ENCODE data around the gene KRTAP12-1.
"Not testable (repeated sequence)": the region's sequence is repeated elsewhere in the genome, so short reads cannot be mapped to it uniquely, and the experiment has no call there.

Gene KRTAP12-1

GRCh38 chr21:44696572-44696971, 14.6 kb upstream of the KRTAP12-1 start:
- no peaks in the 10 kb centered on the region for H3K4me1 ChIP-seq
- peaks cover 81% of the 10 kb centered on the region for H3K27me3 ChIP-seq

GRCh38 chr21:44695641-44696040, 13.7 kb upstream of the KRTAP12-1 start:
- H3K9me3 ChIP-seq, result no peaks in the 10 kb centered on the region
- H3K36me3 ChIP-seq, result no peaks in the 10 kb centered on the region
- TF ChIP-seq CTCF (IDR thresholded peaks at IDR 0.05; ENCODE audit: low read depth, low read length), result no peak
- no peak overlapping the region for H3K4me3 ChIP-seq (ENCODE audit: low read depth, low read length)
- H3K27me3 ChIP-seq, result peaks cover 77% of the 10 kb centered on the region
- DNase-seq, result no peak
- H3K4me1 ChIP-seq, result no peaks in the 10 kb centered on the region

More at GRCh38 chr21:44696572-44696971, 14.6 kb upstream of the KRTAP12-1 start:
- no peak for DNase-seq
- Histone ChIP-seq H3K4me3 (ENCODE audit: low read depth, low read length) (no peak overlapping the region), H3K36me3 (no peaks in the 10 kb centered on the region), H3K9me3 (no peaks in the 10 kb centered on the region)
- no peak for TF ChIP-seq CTCF (IDR thresholded peaks at IDR 0.05; ENCODE audit: low read depth, low read length)

GRCh38 chr21:44695184-44695583, 13.2 kb upstream of the KRTAP12-1 start:
- TF ChIP-seq CTCF (IDR thresholded peaks at IDR 0.05; ENCODE audit: low read depth, low read length), result no peak
- Histone ChIP-seq H3K4me3 (ENCODE audit: low read depth, low read length) (no peak overlapping the region), H3K36me3 (no peaks in the 10 kb centered on the region), H3K27me3 (peaks cover 77% of the 10 kb centered on the region), H3K9me3 (no peaks in the 10 kb centered on the region), H3K4me1 (no peaks in the 10 kb centered on the region)
- no peak for DNase-seq

DNA sequence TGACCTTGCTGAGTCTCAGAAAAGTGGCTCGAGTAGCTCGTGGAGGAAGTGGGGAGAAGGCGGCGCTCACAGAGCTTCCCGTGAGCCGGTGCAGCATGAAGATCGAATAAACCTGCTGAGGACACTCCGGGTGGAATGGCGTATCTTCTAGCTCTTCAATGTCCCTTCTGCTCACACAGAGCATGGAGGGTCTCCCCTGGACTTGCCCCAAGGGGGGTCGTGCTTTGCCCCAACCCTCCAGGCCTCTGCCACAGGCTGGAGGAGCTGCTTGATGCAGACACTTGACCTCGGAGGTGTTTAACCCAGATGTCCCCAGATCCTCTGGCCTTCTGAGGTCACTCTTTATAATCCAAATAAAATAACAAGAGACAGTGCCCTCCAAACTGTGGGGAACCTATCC, 12.8 kb upstream of the KRTAP12-1 start:
- no peaks in the 10 kb centered on the region for H3K36me3 ChIP-seq
- H3K27me3 ChIP-seq, result peaks cover 77% of the 10 kb centered on the region
- no peak for TF ChIP-seq CTCF (IDR thresholded peaks at IDR 0.05; ENCODE audit: low read depth, low read length)
- H3K4me3 ChIP-seq (ENCODE audit: low read depth, low read length), result no peak overlapping the region
- DNase-seq, result no peak
- H3K9me3 ChIP-seq, result no peaks in the 10 kb centered on the region
- no peaks in the 10 kb centered on the region for H3K4me1 ChIP-seq

- no peak for TF ChIP-seq CTCF (IDR thresholded peaks at IDR 0.05; ENCODE audit: low read depth, low read length)
- no peak for DNase-seq
- peaks cover 68% of the 10 kb centered on the region for H3K27me3 ChIP-seq
- H3K36me3 ChIP-seq, result no peaks in the 10 kb centered on the region
- no peaks in the 10 kb centered on the region for H3K9me3 ChIP-seq
- no peaks in the 10 kb centered on the region for H3K4me1 ChIP-seq
- no peak overlapping the region for H3K4me3 ChIP-seq (ENCODE audit: low read depth, low read length)
Observed at GRCh38 chr21:44692798-44693512, 11.0 kb upstream of the KRTAP12-1 start.

GRCh38 chr21:44691686-44692085, 9.7 kb upstream of the KRTAP12-1 start:
- DNase-seq, result no peak
- no peak for TF ChIP-seq CTCF (IDR thresholded peaks at IDR 0.05; ENCODE audit: low read depth, low read length)
- Histone ChIP-seq H3K27me3 (peaks cover 67% of the 10 kb centered on the region), H3K4me1 (no peaks in the 10 kb centered on the region), H3K4me3 (ENCODE audit: low read depth, low read length) (no peak overlapping the region), H3K9me3 (no peaks in the 10 kb centered on the region), H3K36me3 (no peaks in the 10 kb centered on the region)

GRCh38 chr21:44689740-44690139, 7.8 kb upstream of the KRTAP12-1 start:
- H3K27me3 ChIP-seq, result peaks cover 53% of the 10 kb centered on the region
- not testable (repeated sequence) for H3K9me3 ChIP-seq; DNase-seq; H3K4me3 ChIP-seq (ENCODE audit: low read depth, low read length); H3K4me1 ChIP-seq; H3K36me3 ChIP-seq

Data from BE2C (cell line).